SJSA1 (cell line): ENCODE data around the gene ANKS4B. TPM values are rescaled to one million over a fixed set of nuclear protein-coding genes. Genes with fewer than 3 reads are reported as not detected.
A peak's percentile ranks its signal among the peaks of the same experiment; 100 is the strongest.
"Not testable (repeated sequence)": the region's sequence is repeated elsewhere in the genome, so short reads cannot be mapped to it uniquely, and the experiment has no call there.

Source experiments
- DNase-seq, 2 experiments: peaks; one replicate each; pipeline ENCODE4 v3.0.0-alpha.2; 2015 to 2020; ENCODE audit warnings: low spot score in 2 of 2, low read depth in 1 of 2
- H3K27ac ChIP-seq: fragments of 250-450 bp; sonication (Bioruptor Pico); 2 replicates; pipeline ENCODE4 v1.5.1; 2020; ENCODE audit warnings: mild to moderate bottlenecking, moderate library complexity
- H3K27me3 ChIP-seq: fragments of 250-450 bp; sonication (Bioruptor Pico); replicated peaks from 2 replicates; pipeline ENCODE4 v1.5.1; 2020; ENCODE audit warnings: mild to moderate bottlenecking, moderate library complexity
- H3K36me3 ChIP-seq: fragments of 250-450 bp; sonication (Bioruptor Pico); 2 replicates; pipeline ENCODE4 v1.5.1; 2020; ENCODE audit warnings: mild to moderate bottlenecking
- H3K4me1 ChIP-seq: fragments of 250-450 bp; sonication (Bioruptor Pico); replicated peaks from 2 replicates; pipeline ENCODE4 v1.6.1; 2021; ENCODE audit warnings: mild to moderate bottlenecking
- H3K4me3 ChIP-seq: fragments of 250-450 bp; sonication (Bioruptor Pico); 2 replicates; pipeline ENCODE4 v1.5.1; 2020; ENCODE audit warnings: mild to moderate bottlenecking
- H3K9me3 ChIP-seq: fragments of 250-450 bp; sonication (Bioruptor Pico); replicated peaks from 2 replicates; pipeline ENCODE4 v1.5.1; 2020; ENCODE audit warnings: mild to moderate bottlenecking
- total RNA-seq: library from RNA; depleted of rRNA; stranded (reverse); fragments of >200 nt; shearing (Covaris generic); gene quantifications from 2 replicates; pipeline ENCODE4 v1.2.3, GENCODE V29; 2014

The ANKS4B gene
- total RNA-seq, 1 experiment from 2014 or later, result not detected

DNA sequence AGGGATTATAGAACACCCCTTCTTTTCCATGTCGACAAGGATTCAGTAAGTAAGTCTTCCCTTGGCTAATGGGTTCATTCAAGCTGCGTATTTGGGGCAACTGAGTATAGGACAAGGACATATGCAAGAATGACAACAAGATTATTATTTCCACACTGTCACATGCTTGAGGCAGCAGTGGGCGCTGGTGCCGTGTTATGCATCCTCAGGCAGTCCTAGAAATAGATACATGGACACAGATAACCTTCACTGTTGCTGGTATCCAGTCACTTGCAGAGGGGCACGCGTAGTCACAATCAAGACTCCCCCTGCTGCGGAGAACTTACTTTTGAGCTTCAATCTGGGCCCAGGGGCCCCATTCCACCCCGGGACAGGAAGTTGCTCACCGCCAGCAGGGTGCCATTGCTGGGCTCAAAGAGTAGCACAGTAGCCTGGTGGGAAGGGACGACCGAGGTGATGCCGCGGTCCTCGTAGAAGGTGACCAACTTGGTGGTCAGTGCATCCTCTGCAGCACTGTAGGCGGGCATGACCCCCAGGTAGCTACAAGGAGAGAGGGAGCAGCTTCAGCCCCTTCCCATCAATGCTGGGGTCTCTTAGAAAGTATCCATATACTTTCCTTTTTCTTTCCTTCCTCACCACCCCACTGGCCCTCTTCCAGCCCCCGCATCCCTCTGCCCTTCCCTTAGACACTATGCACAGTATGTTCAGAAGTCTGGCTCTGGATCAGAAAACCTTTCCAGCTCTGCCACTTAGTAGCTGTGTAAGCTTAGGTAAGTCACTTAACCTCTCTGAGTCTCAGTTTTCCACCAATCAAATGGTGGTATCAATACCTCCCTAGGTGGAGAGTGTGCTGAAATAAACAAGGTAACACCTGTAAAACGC is 43.8 kb downstream of the ANKS4B start:
- peaks cover 65% of the 10 kb centered on the region for H3K27me3 ChIP-seq

DNA sequence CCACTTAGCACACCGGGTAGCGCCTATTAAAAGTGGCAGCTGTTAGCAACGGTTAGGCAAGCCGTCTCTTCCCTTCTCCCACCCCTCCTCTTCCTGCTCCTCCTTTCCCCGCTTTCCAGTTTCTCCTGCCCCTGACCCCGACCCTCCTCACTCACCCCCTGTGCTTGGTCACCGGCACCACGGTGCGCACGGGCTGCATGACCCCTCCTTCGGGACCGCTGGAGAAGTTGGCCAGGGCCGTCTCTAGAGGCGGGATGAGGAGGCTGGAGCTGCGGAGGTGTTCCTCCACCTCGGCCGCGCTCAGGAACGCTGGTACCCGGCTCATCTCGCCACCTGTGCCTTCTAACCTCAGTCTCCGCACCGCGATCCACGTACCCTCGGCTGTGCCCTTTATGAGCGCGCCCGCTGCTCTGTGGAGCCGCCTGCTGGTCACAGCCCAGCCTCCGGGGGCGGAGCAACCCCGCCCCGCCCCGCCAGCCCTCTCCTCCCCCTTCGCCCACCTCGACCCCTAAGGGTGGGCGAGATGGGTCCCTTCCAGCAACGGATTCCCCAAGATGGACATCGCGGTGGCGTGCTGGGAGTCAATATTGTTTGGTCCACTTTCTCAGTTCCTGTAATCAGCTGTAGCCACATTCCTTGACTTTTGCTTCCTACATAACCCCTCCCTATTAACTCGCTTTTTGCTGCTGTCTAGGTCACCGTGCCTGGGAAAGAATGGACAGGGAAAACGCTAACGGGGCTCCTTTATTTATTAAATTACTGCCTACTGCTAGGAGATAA is 44.6 kb downstream of the ANKS4B start, which contains the start of gene CRYM:
Gene CRYM, minus strand, starts transcription at position 364 of the 780 bp plus-strand sequence. Its CDS starts 39 bp downstream, at position 325.
- Histone ChIP-seq H3K27me3 (peaks cover 71% of the 10 kb centered on the region), H3K9me3 (no peaks in the 10 kb centered on the region), H3K4me3 (no peak within 1 kb of the TSS), H3K4me1 (0 out of 2 replicates have a peak, but pooled peaks cover 4% of the 10 kb centered on the region), H3K36me3 (no peaks in the 10 kb centered on the region), H3K27ac (no peak within 1 kb of the TSS)
- DNase-seq, result peak in 1 of 2 experiments; percentile 45

More for the DNA sequence above, 43.8 kb downstream of the ANKS4B start:
- no peaks in the 10 kb centered on the region for H3K36me3 ChIP-seq
- no peaks in the 10 kb centered on the region for H3K9me3 ChIP-seq
- H3K4me1 ChIP-seq, result 0 out of 2 replicates have a peak, but pooled peaks cover 4% of the 10 kb centered on the region
- DNase-seq, result peak in 1 of 2 experiments; percentile 26
- no peak overlapping the region for H3K4me3 ChIP-seq
- H3K27ac ChIP-seq, result no peak overlapping the region

DNA sequence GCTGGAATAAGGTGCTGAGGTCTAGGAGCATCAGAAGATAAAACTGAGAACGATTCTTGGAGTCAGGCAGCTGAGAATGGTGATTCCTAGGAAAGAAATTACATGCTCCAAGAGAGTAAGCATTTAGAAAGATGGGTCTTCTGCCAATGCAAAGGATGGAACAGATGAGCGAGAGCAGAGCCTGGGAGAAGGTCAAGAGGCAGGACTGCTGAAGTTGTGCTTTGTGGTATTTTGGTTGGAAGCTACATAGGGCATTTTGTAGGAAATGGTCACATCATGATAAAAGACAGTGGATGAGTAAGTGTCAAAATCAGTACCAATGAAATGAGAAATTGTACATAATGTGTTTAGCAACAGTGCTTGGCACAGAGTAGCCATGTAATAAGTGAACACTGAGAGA is 46.0 kb downstream of the ANKS4B start:
- Histone ChIP-seq H3K4me1 (0 out of 2 replicates have a peak, but pooled peaks cover 4% of the 10 kb centered on the region), H3K27me3 (peaks cover 83% of the 10 kb centered on the region), H3K27ac (no peak overlapping the region), H3K4me3 (no peak overlapping the region), H3K9me3 (no peaks in the 10 kb centered on the region), H3K36me3 (no peaks in the 10 kb centered on the region)
- DNase-seq, result no peak

DNA sequence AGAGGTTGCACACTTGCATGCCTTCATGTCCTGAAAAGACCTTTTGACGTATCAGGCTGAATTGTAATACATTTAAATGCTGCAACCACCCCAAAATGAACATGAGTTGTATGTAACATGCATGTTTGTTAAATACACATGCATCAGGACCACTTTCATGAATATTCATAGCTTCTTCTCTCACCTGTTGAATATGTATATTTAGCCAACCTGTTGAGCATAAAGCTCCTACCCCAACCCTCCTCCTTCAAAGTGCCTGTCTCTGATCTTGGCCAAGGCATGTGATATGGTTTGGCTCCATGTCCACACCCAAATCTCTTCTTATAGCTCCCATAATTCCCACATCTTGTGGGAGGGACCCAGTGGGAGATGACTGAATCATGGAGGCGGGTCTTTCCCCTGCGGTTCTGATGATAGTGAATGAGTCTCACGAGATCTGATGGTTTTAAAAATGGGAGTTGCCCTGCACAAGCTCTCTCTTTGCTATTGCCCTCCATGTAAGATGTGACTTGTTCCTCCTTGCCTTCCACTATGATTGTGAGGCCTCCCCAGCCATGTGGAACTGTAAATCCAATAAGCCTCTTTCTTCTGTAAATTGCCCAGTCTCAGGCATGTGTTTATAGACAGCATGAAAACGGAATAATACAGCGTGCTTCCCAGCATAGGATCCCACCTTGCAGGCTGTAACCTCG is 48.3 kb downstream of the ANKS4B start:
- no peak overlapping the region for H3K27ac ChIP-seq
- H3K4me1 ChIP-seq, result 0 out of 2 replicates have a peak, but pooled peaks cover 4% of the 10 kb centered on the region
- peaks cover 82% of the 10 kb centered on the region for H3K27me3 ChIP-seq
- no peaks in the 10 kb centered on the region for H3K9me3 ChIP-seq
- no peaks in the 10 kb centered on the region for H3K36me3 ChIP-seq
- no peak for DNase-seq
- H3K4me3 ChIP-seq, result no peak overlapping the region

DNA sequence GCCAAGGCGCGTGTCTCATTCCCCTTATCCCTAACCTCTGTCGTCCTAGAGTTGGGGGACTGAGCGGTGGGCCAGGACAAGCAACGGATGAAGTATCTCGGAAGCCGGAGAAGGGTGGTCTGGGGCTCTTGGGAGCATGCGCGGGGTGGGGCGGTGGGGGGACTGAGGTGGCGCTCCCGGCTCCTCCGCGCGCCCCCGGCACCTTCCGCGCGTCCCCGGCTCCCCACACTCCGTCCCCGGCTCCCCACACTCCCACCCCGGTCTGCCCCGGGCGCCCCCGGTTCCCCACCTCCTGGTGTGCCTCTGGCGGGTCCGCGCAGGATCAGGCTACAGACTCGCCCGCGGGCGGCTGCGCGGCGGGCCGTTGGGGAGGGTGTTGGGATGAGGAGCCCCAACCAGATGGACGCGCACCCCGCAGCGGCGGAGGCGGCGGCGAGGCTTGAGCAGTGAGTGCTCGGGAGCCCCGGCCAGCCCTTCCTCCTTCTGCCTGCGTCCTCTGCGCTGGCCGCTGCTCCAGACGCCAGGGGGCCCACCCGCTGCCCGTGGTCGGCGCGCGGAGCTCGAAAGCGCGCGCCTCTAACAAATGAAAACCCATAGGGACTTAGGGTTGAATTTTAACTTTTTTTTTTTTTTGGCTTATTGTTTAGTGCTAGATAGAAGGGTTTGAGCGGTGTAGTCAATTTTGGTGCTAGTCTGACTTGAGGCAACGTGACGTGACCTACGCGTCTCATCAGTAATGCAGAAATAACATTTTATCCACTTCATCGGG is 50.2 kb downstream of the ANKS4B start:
- no peak overlapping the region for H3K27ac ChIP-seq
- H3K4me1 ChIP-seq, result no peaks in the 10 kb centered on the region
- no peaks in the 10 kb centered on the region for H3K9me3 ChIP-seq
- H3K27me3 ChIP-seq, result peaks cover 70% of the 10 kb centered on the region
- H3K36me3 ChIP-seq, result no peaks in the 10 kb centered on the region
- peak overlapping the region; percentile 18; the same call in 1 of the 2 replicates for H3K4me3 ChIP-seq
- DNase-seq, result peak in 1 of 2 experiments; percentile 20

DNA sequence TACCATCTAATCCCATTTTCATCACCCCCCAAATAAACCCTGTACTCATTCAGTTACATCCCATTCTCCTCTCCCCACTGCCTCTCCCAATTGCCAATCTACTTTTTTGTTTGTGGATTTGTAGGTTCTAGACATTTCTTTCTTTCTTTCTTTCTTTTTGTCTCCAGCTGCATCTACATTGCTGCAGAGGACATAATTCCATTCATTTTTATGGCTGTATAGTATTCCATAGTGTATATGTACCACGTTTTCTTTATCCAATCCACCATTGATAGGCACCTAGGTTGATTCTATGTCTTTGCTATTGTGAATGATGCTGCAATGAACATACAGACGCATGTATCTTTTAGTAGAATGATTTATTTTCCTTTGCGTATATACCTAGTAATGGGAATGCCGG is 50.9 kb downstream of the ANKS4B start:
- Histone ChIP-seq H3K9me3 (no peaks in the 10 kb centered on the region), H3K27ac (no peak overlapping the region), H3K4me1 (no peaks in the 10 kb centered on the region), H3K27me3 (peaks cover 63% of the 10 kb centered on the region), H3K36me3 (no peaks in the 10 kb centered on the region), H3K4me3 (no peak overlapping the region)
- DNase-seq, result no peak

DNA sequence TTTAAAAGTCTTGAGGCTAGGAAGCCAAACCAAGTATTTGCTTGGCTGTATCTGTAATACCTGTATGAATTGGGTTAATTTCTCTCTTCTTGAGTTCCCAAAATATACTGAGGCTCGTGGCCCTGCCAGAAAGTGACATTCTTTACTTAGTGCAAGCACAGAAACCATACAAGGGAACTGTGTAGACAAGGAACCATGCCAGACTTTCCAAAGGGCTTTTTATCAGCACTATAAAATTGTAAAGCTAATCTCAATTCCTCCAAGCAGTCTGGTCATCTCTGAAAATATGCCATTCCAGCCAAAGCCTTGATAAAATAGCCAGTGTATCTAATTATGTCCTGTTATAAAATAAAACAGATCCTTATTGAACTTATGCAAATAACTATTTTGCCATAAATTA is 51.8 kb downstream of the ANKS4B start:
- no peak for DNase-seq
- Histone ChIP-seq H3K4me3 (no peak overlapping the region), H3K4me1 (no peaks in the 10 kb centered on the region), H3K9me3 (no peaks in the 10 kb centered on the region; the same call in 1 of the 2 replicates), H3K36me3 (no peaks in the 10 kb centered on the region), H3K27me3 (peaks cover 54% of the 10 kb centered on the region), H3K27ac (no peak overlapping the region)

DNA sequence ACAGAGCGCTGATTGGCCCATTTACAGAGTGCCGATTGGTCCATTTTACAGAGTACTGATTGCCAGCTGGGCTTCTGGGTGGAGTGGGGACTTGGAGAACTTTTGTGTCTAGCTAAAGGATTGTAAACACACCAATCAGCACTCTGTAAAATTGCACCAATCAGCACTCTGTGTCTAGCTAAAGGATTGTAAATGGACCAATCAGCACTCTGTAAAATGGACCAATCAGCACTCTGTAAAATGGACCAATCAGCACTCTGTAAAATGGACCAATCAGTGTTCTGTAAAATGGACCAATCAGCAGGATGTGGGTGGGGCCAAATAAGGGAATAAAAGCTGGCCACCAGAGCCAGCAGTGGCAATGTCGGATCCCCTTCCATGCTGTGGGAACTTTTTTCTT is 56.3 kb downstream of the ANKS4B start:
- not testable (repeated sequence) for H3K4me3 ChIP-seq, H3K9me3 ChIP-seq, DNase-seq, H3K4me1 ChIP-seq, H3K27ac ChIP-seq, H3K36me3 ChIP-seq
- peaks cover 44% of the 10 kb centered on the region for H3K27me3 ChIP-seq

DNA sequence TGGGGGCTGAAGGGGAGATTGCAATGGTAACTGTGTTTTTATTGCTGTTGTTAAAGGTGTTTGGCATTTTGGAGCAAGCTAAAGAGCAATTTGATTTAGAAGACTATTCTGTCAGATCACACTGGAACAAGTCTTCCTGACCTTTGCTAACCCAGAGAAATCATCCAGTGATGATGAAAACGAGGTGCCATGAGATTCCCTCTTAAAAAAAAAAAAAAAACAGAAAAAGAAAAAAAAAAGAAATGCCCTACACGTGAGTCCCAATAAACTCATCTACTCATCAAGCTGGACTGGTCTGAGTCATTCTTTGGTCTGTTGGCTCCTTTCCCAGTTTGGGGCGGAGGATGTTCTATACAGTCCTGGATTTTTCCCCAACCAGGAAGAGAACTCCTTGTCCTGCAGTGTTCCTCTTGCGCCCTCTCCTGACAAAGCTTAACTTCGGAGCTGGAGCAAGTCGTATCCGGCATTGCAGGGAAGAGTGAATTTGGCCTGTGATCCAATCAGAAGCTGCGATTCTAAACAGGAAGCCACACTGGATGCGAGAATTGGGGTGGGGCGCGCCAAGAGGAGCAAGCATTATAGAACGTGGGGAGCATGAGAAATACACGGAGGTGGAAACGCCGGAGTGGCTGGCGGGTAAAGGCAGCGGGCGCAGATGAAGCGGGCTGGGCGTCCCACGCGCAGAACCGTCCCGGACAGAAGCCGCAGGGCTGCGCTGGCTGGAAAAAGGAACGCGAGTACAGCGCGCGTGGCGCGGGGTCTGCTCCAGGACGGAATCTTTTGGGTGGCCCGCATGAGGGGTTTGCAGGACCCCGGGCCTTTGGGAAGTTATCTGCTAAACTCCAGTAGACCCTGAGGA is 67.0 kb downstream of the ANKS4B start:
- Histone ChIP-seq H3K36me3 (no peaks in the 10 kb centered on the region), H3K9me3 (no peaks in the 10 kb centered on the region), H3K27ac (no peak overlapping the region), H3K4me3 (peak overlapping the region; percentile 46), H3K27me3 (no peaks in the 10 kb centered on the region), H3K4me1 (peaks cover 21% of the 10 kb centered on the region)
- peak; percentile 98 for DNase-seq

DNA sequence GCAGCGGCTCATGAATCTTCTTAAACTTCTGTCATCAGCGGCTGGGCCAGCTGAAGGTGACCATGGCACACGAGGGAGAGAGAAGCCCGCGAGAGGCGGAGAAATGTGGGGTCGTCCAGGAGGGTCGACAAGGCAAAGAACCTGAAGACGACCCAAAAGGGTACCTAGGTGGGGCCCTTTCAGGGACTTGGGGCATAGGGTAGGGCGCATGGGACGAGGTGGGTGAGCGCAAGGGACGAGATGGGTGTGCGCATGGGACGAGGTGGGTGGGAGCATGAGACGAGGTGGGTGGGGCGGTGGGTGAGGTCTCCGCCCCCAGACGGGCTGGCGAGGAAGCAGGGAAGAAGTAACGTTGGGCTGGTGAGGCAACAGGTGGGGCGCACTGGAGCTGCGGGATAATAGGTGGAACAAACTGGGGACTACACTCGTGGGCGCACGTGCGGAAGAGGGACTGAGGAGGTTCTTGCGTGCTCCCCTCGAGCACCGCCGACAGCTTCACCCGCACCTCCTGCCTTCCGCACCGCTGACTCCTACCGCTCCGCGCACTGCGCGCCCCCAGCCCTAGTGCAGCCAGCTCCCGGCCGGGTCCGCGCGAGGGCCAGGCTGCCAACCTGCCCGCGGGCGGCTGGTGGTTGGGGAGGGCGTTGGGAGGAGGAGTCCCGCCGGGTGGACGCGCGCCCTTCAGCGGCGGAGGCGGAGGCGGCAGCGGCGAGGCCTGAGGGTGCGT is 67.8 kb downstream of the ANKS4B start:
- Histone ChIP-seq H3K4me3 (peak overlapping the region; percentile 46), H3K36me3 (no peaks in the 10 kb centered on the region), H3K4me1 (peaks cover 17% of the 10 kb centered on the region), H3K27ac (no peak overlapping the region), H3K27me3 (no peaks in the 10 kb centered on the region), H3K9me3 (no peaks in the 10 kb centered on the region)
- DNase-seq, result peak; percentile 62 to 73

DNA sequence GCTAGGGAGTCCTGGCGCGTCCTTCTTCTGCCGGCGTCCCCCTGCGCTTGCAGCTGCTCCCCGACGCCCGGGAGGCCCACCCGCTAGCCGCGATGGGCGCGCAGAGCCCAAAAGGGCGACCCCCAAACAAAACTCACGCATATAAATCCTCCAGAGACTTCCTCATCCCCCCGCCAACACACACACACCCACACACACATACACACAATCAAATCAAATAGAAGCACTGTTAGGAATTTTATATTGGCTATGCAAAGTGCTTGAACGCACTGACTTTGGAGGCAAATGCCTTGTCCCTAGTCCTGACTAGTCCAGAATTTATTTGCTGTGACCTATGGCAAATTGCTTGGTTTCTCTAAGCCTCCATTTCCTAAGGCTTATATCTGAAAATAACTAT is 68.4 kb downstream of the ANKS4B start:
- Histone ChIP-seq H3K4me3 (peak overlapping the region; percentile 46), H3K27me3 (no peaks in the 10 kb centered on the region), H3K36me3 (no peaks in the 10 kb centered on the region), H3K27ac (no peak overlapping the region), H3K9me3 (no peaks in the 10 kb centered on the region), H3K4me1 (peaks cover 16% of the 10 kb centered on the region)
- no peak for DNase-seq

DNA sequence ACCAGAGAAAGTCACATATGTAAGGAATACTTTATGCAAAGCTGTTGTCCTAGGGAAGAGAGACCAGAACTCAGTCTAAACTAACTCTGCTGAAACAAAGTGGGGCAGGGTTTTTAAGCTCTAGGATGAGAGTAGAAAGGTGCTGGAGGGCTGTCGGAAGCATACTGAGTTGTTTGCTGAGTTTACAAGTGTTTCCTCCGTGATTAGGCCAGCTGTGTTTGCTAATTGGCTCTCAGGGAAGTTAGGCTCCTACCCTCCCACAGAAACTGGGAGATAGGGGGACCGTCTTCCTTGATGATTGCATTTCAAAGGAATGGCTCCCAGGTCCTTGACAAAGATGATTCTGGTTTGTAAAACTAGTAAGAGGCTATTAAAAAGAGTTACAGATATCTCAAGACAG is 69.0 kb downstream of the ANKS4B start:
- no peaks in the 10 kb centered on the region for H3K27me3 ChIP-seq
- H3K4me3 ChIP-seq, result no peak overlapping the region
- no peak for DNase-seq
- no peak overlapping the region for H3K27ac ChIP-seq
- H3K9me3 ChIP-seq, result no peaks in the 10 kb centered on the region
- H3K36me3 ChIP-seq, result no peaks in the 10 kb centered on the region
- H3K4me1 ChIP-seq, result peaks cover 16% of the 10 kb centered on the region
